ENCODE measurements around the gene TLCD5. TPM values are rescaled to one million over a fixed set of nuclear protein-coding genes. Genes with fewer than 3 reads are reported as not detected.
A peak's percentile ranks its signal among the peaks of the same experiment; 100 is the strongest.

The TLCD5 gene
- total and polyA plus RNA-seq, 2 experiments from 2014 or later = 8.7 to 9.0 TPM

- TF ChIP-seq EZH2 (IDR thresholded peaks at IDR 0.05; ENCODE audit: borderline replicate concordance) (no peak), EZH2phosphoT487 (IDR thresholded peaks at IDR 0.05; ENCODE audit: low read depth, severe bottlenecking, unreplicated experiment) (no peak), CTCF (IDR thresholded peaks at IDR 0.05; ENCODE audit: poor library complexity) (no peak)
- H3K4me1 ChIP-seq (ENCODE audit: insufficient read depth) = peaks cover 23% of the 10 kb centered on the region
Observed at GRCh38 chr11:120352405-120352804, 27.3 kb downstream of the TLCD5 start.

GRCh38 chr11:120354068-120354467 is 29.0 kb downstream of the TLCD5 start:
- no peak overlapping the region for H3K4me2 ChIP-seq
- no peak overlapping the region for H3K4me3 ChIP-seq
- no peak for DNase-seq (ENCODE audit: low spot score)
- no peaks in the 10 kb centered on the region for H3K27me3 ChIP-seq
- H2AFZ ChIP-seq = no peak overlapping the region
- TF ChIP-seq CTCF (IDR thresholded peaks at IDR 0.05; ENCODE audit: poor library complexity) (no peak), EZH2phosphoT487 (IDR thresholded peaks at IDR 0.05; ENCODE audit: low read depth, severe bottlenecking, unreplicated experiment) (no peak), EZH2 (IDR thresholded peaks at IDR 0.05; ENCODE audit: borderline replicate concordance) (no peak)
- H3K4me1 ChIP-seq (ENCODE audit: insufficient read depth) = peaks cover 19% of the 10 kb centered on the region
- 0% methylated on average over 1 of the region's 1 CpG for WGBS (ENCODE audit: low lambda C conversion rate, missing lambda C conversion rate)
- H4K20me1 ChIP-seq (ENCODE audit: insufficient read depth, poor library complexity, severe bottlenecking) = peaks cover 68% of the 10 kb centered on the region
- no peaks in the 10 kb centered on the region for H3K9me3 ChIP-seq (ENCODE audit: low read depth)
- H3K27ac ChIP-seq = no peak overlapping the region
- H3K79me2 ChIP-seq = peaks cover 95% of the 10 kb centered on the region
- no peaks in the 10 kb centered on the region for H3K36me3 ChIP-seq (replicated peaks; ENCODE audit: insufficient read depth, low read depth)
- H3K9me2 ChIP-seq (replicated peaks; ENCODE audit: insufficient read depth) = no peaks in the 10 kb centered on the region

More at GRCh38 chr11:120352405-120352804, 27.3 kb downstream of the TLCD5 start:
- peak; percentile 36 for DNase-seq (ENCODE audit: low spot score)
- no peak overlapping the region for H3K4me3 ChIP-seq
- H3K36me3 ChIP-seq (replicated peaks; ENCODE audit: insufficient read depth, low read depth) = no peaks in the 10 kb centered on the region
- H3K9me2 ChIP-seq (replicated peaks; ENCODE audit: insufficient read depth) = no peaks in the 10 kb centered on the region
- no peaks in the 10 kb centered on the region for H3K9me3 ChIP-seq (ENCODE audit: low read depth)
- peak overlapping the region; percentile 25 for H3K27ac ChIP-seq
- peaks cover 95% of the 10 kb centered on the region for H3K79me2 ChIP-seq
- WGBS (ENCODE audit: low lambda C conversion rate, missing lambda C conversion rate) = 43% methylated on average over 6 of the region's 6 CpGs
- H3K27me3 ChIP-seq = no peaks in the 10 kb centered on the region
- H2AFZ ChIP-seq = no peak overlapping the region
- no peak overlapping the region for H3K4me2 ChIP-seq
- peaks cover 71% of the 10 kb centered on the region for H4K20me1 ChIP-seq (ENCODE audit: insufficient read depth, poor library complexity, severe bottlenecking)

GRCh38 chr11:120354779-120355178 is 29.7 kb downstream of the TLCD5 start:
- Histone ChIP-seq H4K20me1 (ENCODE audit: insufficient read depth, poor library complexity, severe bottlenecking) (peaks cover 68% of the 10 kb centered on the region), H2AFZ (no peak overlapping the region), H3K36me3 (replicated peaks; ENCODE audit: insufficient read depth, low read depth) (no peaks in the 10 kb centered on the region), H3K4me3 (no peak overlapping the region), H3K27me3 (no peaks in the 10 kb centered on the region), H3K27ac (no peak overlapping the region), H3K9me2 (replicated peaks; ENCODE audit: insufficient read depth) (no peaks in the 10 kb centered on the region), H3K9me3 (ENCODE audit: low read depth) (no peaks in the 10 kb centered on the region), H3K4me2 (peak overlapping the region; percentile 21), H3K79me2 (peaks cover 95% of the 10 kb centered on the region), H3K4me1 (ENCODE audit: insufficient read depth) (peaks cover 19% of the 10 kb centered on the region)
- 43% methylated on average over 6 of the region's 6 CpGs for WGBS (ENCODE audit: low lambda C conversion rate, missing lambda C conversion rate)
- no peak for DNase-seq (ENCODE audit: low spot score)
- TF ChIP-seq EZH2 (IDR thresholded peaks at IDR 0.05; ENCODE audit: borderline replicate concordance) (no peak), EZH2phosphoT487 (IDR thresholded peaks at IDR 0.05; ENCODE audit: low read depth, severe bottlenecking, unreplicated experiment) (no peak), CTCF (IDR thresholded peaks at IDR 0.05; ENCODE audit: poor library complexity) (no peak)

GRCh38 chr11:120357620-120358019 is 32.5 kb downstream of the TLCD5 start:
- H3K36me3 ChIP-seq (replicated peaks; ENCODE audit: insufficient read depth, low read depth) = no peaks in the 10 kb centered on the region
- no peaks in the 10 kb centered on the region for H3K9me3 ChIP-seq (ENCODE audit: low read depth)
- H2AFZ ChIP-seq = no peak overlapping the region
- H3K79me2 ChIP-seq = peaks cover 98% of the 10 kb centered on the region
- TF ChIP-seq EZH2phosphoT487 (IDR thresholded peaks at IDR 0.05; ENCODE audit: low read depth, severe bottlenecking, unreplicated experiment) (no peak), CTCF (IDR thresholded peaks at IDR 0.05; ENCODE audit: poor library complexity) (no peak), EZH2 (IDR thresholded peaks at IDR 0.05; ENCODE audit: borderline replicate concordance) (no peak)
- no peak overlapping the region for H3K4me2 ChIP-seq
- 98% methylated on average over 6 of the region's 6 CpGs for WGBS (ENCODE audit: low lambda C conversion rate, missing lambda C conversion rate)
- H4K20me1 ChIP-seq (ENCODE audit: insufficient read depth, poor library complexity, severe bottlenecking) = peaks cover 75% of the 10 kb centered on the region
- H3K27ac ChIP-seq = no peak overlapping the region
- no peaks in the 10 kb centered on the region for H3K27me3 ChIP-seq
- H3K9me2 ChIP-seq (replicated peaks; ENCODE audit: insufficient read depth) = no peaks in the 10 kb centered on the region
- H3K4me1 ChIP-seq (ENCODE audit: insufficient read depth) = peaks cover 19% of the 10 kb centered on the region
- DNase-seq (ENCODE audit: low spot score) = no peak
- no peak overlapping the region for H3K4me3 ChIP-seq

All from hepatocyte (in vitro differentiated cells).